ENCODE measurements around the gene LIPC.

- TF ChIP-seq POLR2A (IDR thresholded peaks at IDR 0.05) (no peak), POLR2AphosphoS5 (IDR thresholded peaks at IDR 0.05; ENCODE audit: insufficient read depth in 1 of 2, low read depth in 1 of 2) (no peak), CTCF (IDR thresholded peaks at IDR 0.05) (no peak)
These were observed 71.6 kb downstream of the LIPC start for GRCh38 chr15:58503139-58504027.
